Hepatocyte (in vitro differentiated cells): Measurements from ENCODE around the gene ATN1. TPM values are rescaled to one million over a fixed set of nuclear protein-coding genes. Genes with fewer than 3 reads are reported as not detected.

ENCODE experiments used
- DNase-seq: peaks from one replicate; pipeline ENCODE4 v3.0.0-alpha.2; 2016; ENCODE audit warnings: low spot score
- H2AFZ ChIP-seq: fragments of 200-600 bp; sonication (generic); 2 replicates; pipeline ENCODE4 v1.6.0; 2016; ENCODE audit warnings: antibody characterized with exemption, mild to moderate bottlenecking
- H3K27ac ChIP-seq: fragments of 200-600 bp; sonication (generic); 2 replicates; pipeline ENCODE4 v1.5.1; 2016; ENCODE audit warnings: mild to moderate bottlenecking
- H3K27me3 ChIP-seq: fragments of 200-600 bp; sonication (generic); 2 replicates; pipeline ENCODE4 v1.6.1; 2016
- H3K36me3 ChIP-seq: fragments of 200-600 bp; sonication (generic); replicated peaks from 2 replicates; pipeline ENCODE4 v1.5.1; 2016; ENCODE audit warnings: low read depth; ENCODE audit not compliant: insufficient read depth
- H3K4me1 ChIP-seq: fragments of 200-600 bp; sonication (generic); 2 replicates; pipeline ENCODE4 v1.5.1; 2016; ENCODE audit warnings: mild to moderate bottlenecking, moderate library complexity; ENCODE audit not compliant: insufficient read depth
- H3K4me2 ChIP-seq: fragments of 200-600 bp; sonication (generic); 2 replicates; pipeline ENCODE4 v1.6.0; 2016
- H3K4me3 ChIP-seq: fragments of 200-600 bp; sonication (generic); 2 replicates; pipeline ENCODE4 v1.5.1; 2016; ENCODE audit warnings: mild to moderate bottlenecking
- H3K79me2 ChIP-seq: fragments of 200-600 bp; sonication (generic); 2 replicates; pipeline ENCODE4 v1.6.0; 2017; ENCODE audit warnings: mild to moderate bottlenecking
- H3K9me2 ChIP-seq: fragments of 200-600 bp; sonication (generic); replicated peaks from 2 replicates; pipeline ENCODE4 v1.6.0; 2017; ENCODE audit warnings: mild to moderate bottlenecking; ENCODE audit not compliant: insufficient read depth
- H3K9me3 ChIP-seq: fragments of 200-600 bp; sonication (generic); 2 replicates; pipeline ENCODE4 v1.5.1; 2016; ENCODE audit warnings: low read depth, mild to moderate bottlenecking
- H4K20me1 ChIP-seq: fragments of 200-600 bp; sonication (generic); 2 replicates; pipeline ENCODE4 v1.6.0; 2016; ENCODE audit warnings: mild to moderate bottlenecking; ENCODE audit not compliant: insufficient read depth, poor library complexity, severe bottlenecking
- EZH2 ChIP-seq: fragments of 200-600 bp; sonication (generic); IDR thresholded peaks from 2 replicates; pipeline ENCODE4 v1.6.1; 2016; ENCODE audit warnings: antibody characterized with exemption, mild to moderate bottlenecking, borderline replicate concordance
- EZH2phosphoT487 ChIP-seq: fragments of 200-600 bp; sonication (generic); IDR thresholded peaks from one replicate; pipeline ENCODE4 v1.6.1; 2018; ENCODE audit warnings: antibody characterized with exemption, mild to moderate bottlenecking, low read depth, moderate library complexity; ENCODE audit not compliant: unreplicated experiment, severe bottlenecking
- WGBS: methylation state at CpG from one replicate; pipeline ENCODE4 v1.1.6; 2016; ENCODE audit warnings: low lambda C conversion rate; ENCODE audit errors: missing lambda C conversion rate; 5-methylcytosine and 5-hydroxymethylcytosine counted together
- polyA plus RNA-seq: library from polyadenylated mRNA; unstranded; fragments of >200 nt; fragmentation: Nextera tagmentation; extraction: Ambion mirVana; gene quantifications from 2 replicates; pipeline ENCODE4 v1.2.1, GENCODE V29; 2016
- total RNA-seq: library from RNA; depleted of rRNA; stranded (reverse); fragments of >200 nt; gene quantifications from 2 replicates; pipeline ENCODE4 v1.2.3, GENCODE V29; 2014
- TF ChIP-seq, protein P1 (sequence below): fragments of 200-600 bp; sonication (generic); IDR thresholded peaks from 2 replicates; pipeline ENCODE4 v1.5.1; 2016; ENCODE audit warnings: antibody characterized with exemption, mild to moderate bottlenecking; ENCODE audit not compliant: poor library complexity

Gene ATN1
- total and polyA plus RNA-seq, 2 experiments from 2014 or later = 15.8 to 32.7 TPM

- no peak overlapping the region for H3K4me3 ChIP-seq
- peaks cover 6% of the 10 kb centered on the region for H4K20me1 ChIP-seq
- peak overlapping the region; percentile 4 for H2AFZ ChIP-seq
- H3K27ac ChIP-seq = peak overlapping the region; percentile 100
- H3K79me2 ChIP-seq = peaks cover 27% of the 10 kb centered on the region
- WGBS = 15% methylated on average over 16 of the region's 16 CpGs
- peak; percentile 89 for DNase-seq
- TF ChIP-seq EZH2 = no peak
- TF ChIP-seq, protein P1, sequence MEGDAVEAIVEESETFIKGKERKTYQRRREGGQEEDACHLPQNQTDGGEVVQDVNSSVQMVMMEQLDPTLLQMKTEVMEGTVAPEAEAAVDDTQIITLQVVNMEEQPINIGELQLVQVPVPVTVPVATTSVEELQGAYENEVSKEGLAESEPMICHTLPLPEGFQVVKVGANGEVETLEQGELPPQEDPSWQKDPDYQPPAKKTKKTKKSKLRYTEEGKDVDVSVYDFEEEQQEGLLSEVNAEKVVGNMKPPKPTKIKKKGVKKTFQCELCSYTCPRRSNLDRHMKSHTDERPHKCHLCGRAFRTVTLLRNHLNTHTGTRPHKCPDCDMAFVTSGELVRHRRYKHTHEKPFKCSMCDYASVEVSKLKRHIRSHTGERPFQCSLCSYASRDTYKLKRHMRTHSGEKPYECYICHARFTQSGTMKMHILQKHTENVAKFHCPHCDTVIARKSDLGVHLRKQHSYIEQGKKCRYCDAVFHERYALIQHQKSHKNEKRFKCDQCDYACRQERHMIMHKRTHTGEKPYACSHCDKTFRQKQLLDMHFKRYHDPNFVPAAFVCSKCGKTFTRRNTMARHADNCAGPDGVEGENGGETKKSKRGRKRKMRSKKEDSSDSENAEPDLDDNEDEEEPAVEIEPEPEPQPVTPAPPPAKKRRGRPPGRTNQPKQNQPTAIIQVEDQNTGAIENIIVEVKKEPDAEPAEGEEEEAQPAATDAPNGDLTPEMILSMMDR = peak; percentile 58
- TF ChIP-seq EZH2phosphoT487 = no peak
- no peaks in the 10 kb centered on the region for H3K36me3 ChIP-seq
- peak overlapping the region; percentile 84 for H3K4me2 ChIP-seq
- H3K27me3 ChIP-seq = no peaks in the 10 kb centered on the region
- H3K9me2 ChIP-seq = no peaks in the 10 kb centered on the region
- H3K9me3 ChIP-seq = no peaks in the 10 kb centered on the region
- H3K4me1 ChIP-seq = peaks cover 17% of the 10 kb centered on the region
These were observed 34.0 kb downstream of the ATN1 start for GRCh38 chr12:6961695-6962284.

- Histone ChIP-seq H3K9me3 (no peaks in the 10 kb centered on the region), H3K79me2 (peaks cover 34% of the 10 kb centered on the region), H3K9me2 (no peaks in the 10 kb centered on the region), H3K4me3 (peak overlapping the region; percentile 25), H3K4me2 (peak overlapping the region; percentile 84), H2AFZ (peak overlapping the region; percentile 4), H3K27me3 (no peaks in the 10 kb centered on the region), H3K4me1 (peaks cover 17% of the 10 kb centered on the region), H3K27ac (peak overlapping the region; percentile 100), H4K20me1 (peaks cover 6% of the 10 kb centered on the region), H3K36me3 (no peaks in the 10 kb centered on the region)
- peak; percentile 81 for DNase-seq
- 40% methylated on average over 25 of the region's 25 CpGs for WGBS
- TF ChIP-seq EZH2phosphoT487 (no peak), EZH2 (no peak)
- TF ChIP-seq, protein P1 = no peak
These were observed 34.7 kb downstream of the ATN1 start for GRCh38 chr12:6962285-6963015.

- TF ChIP-seq, protein P1 = no peak
- TF ChIP-seq EZH2 (no peak), EZH2phosphoT487 (no peak)
- Histone ChIP-seq H3K27ac (peak overlapping the region; percentile 100), H3K36me3 (no peaks in the 10 kb centered on the region), H3K9me3 (no peaks in the 10 kb centered on the region), H3K4me2 (peak overlapping the region; percentile 84), H3K4me1 (peaks cover 17% of the 10 kb centered on the region), H3K79me2 (peaks cover 39% of the 10 kb centered on the region), H4K20me1 (peaks cover 6% of the 10 kb centered on the region), H3K9me2 (no peaks in the 10 kb centered on the region), H3K4me3 (peak overlapping the region; percentile 74), H3K27me3 (no peaks in the 10 kb centered on the region), H2AFZ (no peak overlapping the region)
- DNase-seq = peak; percentile 95
- 46% methylated on average over 7 of the region's 32 CpGs for WGBS
These were observed 35.4 kb downstream of the ATN1 start for GRCh38 chr12:6963016-6963731.
